Measurements from ENCODE around the gene SLC6A18.

The SLC6A18 gene

GRCh38 chr5:1259806-1260480, 34.8 kb downstream of the SLC6A18 start:
- TF ChIP-seq TAF1 (IDR thresholded peaks at IDR 0.05; ENCODE audit: borderline replicate concordance, insufficient read depth, low read length): no peak
- no peak for TF ChIP-seq REST (IDR thresholded peaks at IDR 0.05; ENCODE audit: insufficient read depth in 1 of 2, low read depth in 2 of 2, low read length in 2 of 2)
- no peak for TF ChIP-seq POLR2AphosphoS5 (IDR thresholded peaks at IDR 0.05; ENCODE audit: low read depth, low read length)
- no peak for TF ChIP-seq FOXP2 (optimal IDR thresholded peaks at IDR 0.05; ENCODE audit: borderline replicate concordance, extremely low read depth, extremely low read length, insufficient read depth)
- no peak for TF ChIP-seq SIN3A (IDR thresholded peaks at IDR 0.05; ENCODE audit: borderline replicate concordance, insufficient read depth, low read length)

- TF ChIP-seq REST (IDR thresholded peaks at IDR 0.05; ENCODE audit: insufficient read depth in 1 of 2, low read depth in 2 of 2, low read length in 2 of 2) (no peak), TAF1 (IDR thresholded peaks at IDR 0.05; ENCODE audit: borderline replicate concordance, insufficient read depth, low read length) (no peak), FOXP2 (optimal IDR thresholded peaks at IDR 0.05; ENCODE audit: borderline replicate concordance, extremely low read depth, extremely low read length, insufficient read depth) (no peak), POLR2AphosphoS5 (IDR thresholded peaks at IDR 0.05; ENCODE audit: low read depth, low read length) (no peak), SIN3A (IDR thresholded peaks at IDR 0.05; ENCODE audit: borderline replicate concordance, insufficient read depth, low read length) (no peak)
Observed at GRCh38 chr5:1261643-1262042, 36.5 kb downstream of the SLC6A18 start.

GRCh38 chr5:1262381-1262780, 37.2 kb downstream of the SLC6A18 start:
- TF ChIP-seq TAF1 (IDR thresholded peaks at IDR 0.05; ENCODE audit: borderline replicate concordance, insufficient read depth, low read length) (no peak), FOXP2 (optimal IDR thresholded peaks at IDR 0.05; ENCODE audit: borderline replicate concordance, extremely low read depth, extremely low read length, insufficient read depth) (no peak), POLR2AphosphoS5 (IDR thresholded peaks at IDR 0.05; ENCODE audit: low read depth, low read length) (no peak)

- no peak for TF ChIP-seq FOXP2 (optimal IDR thresholded peaks at IDR 0.05; ENCODE audit: borderline replicate concordance, extremely low read depth, extremely low read length, insufficient read depth)
- TF ChIP-seq REST (IDR thresholded peaks at IDR 0.05; ENCODE audit: insufficient read depth in 1 of 2, low read depth in 2 of 2, low read length in 2 of 2): no peak
- TF ChIP-seq TAF1 (IDR thresholded peaks at IDR 0.05; ENCODE audit: borderline replicate concordance, insufficient read depth, low read length): no peak
- no peak for TF ChIP-seq SIN3A (IDR thresholded peaks at IDR 0.05; ENCODE audit: borderline replicate concordance, insufficient read depth, low read length)
- no peak for TF ChIP-seq POLR2AphosphoS5 (IDR thresholded peaks at IDR 0.05; ENCODE audit: low read depth, low read length)
Observed at GRCh38 chr5:1264211-1264610, 39.0 kb downstream of the SLC6A18 start.

- TF ChIP-seq SIN3A (IDR thresholded peaks at IDR 0.05; ENCODE audit: borderline replicate concordance, insufficient read depth, low read length) (no peak), FOXP2 (optimal IDR thresholded peaks at IDR 0.05; ENCODE audit: borderline replicate concordance, extremely low read depth, extremely low read length, insufficient read depth) (no peak), REST (IDR thresholded peaks at IDR 0.05; ENCODE audit: insufficient read depth in 1 of 2, low read depth in 2 of 2, low read length in 2 of 2) (no peak), POLR2AphosphoS5 (IDR thresholded peaks at IDR 0.05; ENCODE audit: low read depth, low read length) (no peak), TAF1 (IDR thresholded peaks at IDR 0.05; ENCODE audit: borderline replicate concordance, insufficient read depth, low read length) (no peak)
Observed at GRCh38 chr5:1265026-1265425, 39.8 kb downstream of the SLC6A18 start.

All from PFSK-1 (cell line).